GM10248 (cell line): Measurements from ENCODE around the gene B4GALT5.

Experiments used
- CTCF ChIA-PET: fragments of 300-600 bp; sonication (Branson Sonifier 250); formaldehyde crosslinking; extraction: SDS; loops from one replicate; lab custom pipeline; 2021; ENCODE audit warnings: antibody characterized with exemption; lab: Yijun Ruan, JAX
- POLR2A ChIA-PET: fragments of 350-650 bp; sonication (Branson Sonifier 250); formaldehyde crosslinking; extraction: SDS; loops from one replicate; lab custom pipeline; 2020; ENCODE audit warnings: antibody characterized with exemption; lab: Yijun Ruan, JAX
- DNase-seq: peaks from one replicate; pipeline ENCODE4 v3.0.0; 2012; ENCODE audit errors: extremely low spot score
- CTCF ChIP-seq: IDR thresholded peaks from 2 replicates; pipeline ENCODE4 v1.5.1; 2012; ENCODE audit warnings: mild to moderate bottlenecking, low read depth; ENCODE audit errors: extremely low read depth, missing control alignments, control extremely low read depth

B4GALT5 gene

GRCh38 chr20:49594143-49594930 is 119.3 kb downstream of the B4GALT5 start:
- DNase-seq, result no peak
- ChIA-PET CTCF (interaction anchor here (1.2 to 5.7 kb wide), 3 partner anchors 10 to 53 kb away, joined by 3 to 42 read pairs (median 5); no protein-coding TSS in a partner anchor), POLR2A (no interaction called here)
- TF ChIP-seq CTCF, result no peak

GRCh38 chr20:49593466-49594142 is 120.1 kb downstream of the B4GALT5 start:
- CTCF ChIA-PET, result interaction anchor here (5.7 kb wide), 1 partner anchor 16 kb away, joined by 42 read pairs; no protein-coding TSS in a partner anchor
- POLR2A ChIA-PET, result no interaction called here
- TF ChIP-seq CTCF, result no peak
- no peak for DNase-seq

GRCh38 chr20:49592120-49592519 is 121.6 kb downstream of the B4GALT5 start:
- ChIA-PET POLR2A (no interaction called here), CTCF (no interaction called here)
- no peak for TF ChIP-seq CTCF
- no peak for DNase-seq

GRCh38 chr20:49591217-49591865 is 122.3 kb downstream of the B4GALT5 start:
- CTCF ChIA-PET, result interaction anchor here (0.8 to 2.3 kb wide), 3 partner anchors 9 to 49 kb away, joined by 3 to 12 read pairs (median 3); no protein-coding TSS in a partner anchor
- POLR2A ChIA-PET, result no interaction called here
- TF ChIP-seq CTCF, result no peak
- no peak for DNase-seq

GRCh38 chr20:49590163-49591017 is 123.3 kb downstream of the B4GALT5 start:
- POLR2A ChIA-PET, result no interaction called here
- no peak for DNase-seq
- TF ChIP-seq CTCF, result no peak
- CTCF ChIA-PET, result interaction anchor here (0.8 to 2.5 kb wide), 5 partner anchors 8 to 49 kb away, joined by 3 to 12 read pairs (median 3); no protein-coding TSS in a partner anchor
